HG03378 (cell line): ENCODE measurements around the gene LINC00237.

Source experiments
- ATAC-seq: cut with Tn5 transposase; IDR thresholded peaks from one replicate; pipeline ENCODE4 v1.9.1; 2021; ENCODE audit warnings: mild to moderate bottlenecking, moderate library complexity; ENCODE audit not compliant: unreplicated experiment

Gene LINC00237

GRCh38 chr20:21106171-21107017 is at the start of gene LINC00237:
Gene LINC00237 (minus strand): TSS chr20:21106358.
- ATAC-seq, result no peak

GRCh38 chr20:21155268-21155667 is 49.1 kb upstream of the LINC00237 start:
- no peak for ATAC-seq

DNA sequence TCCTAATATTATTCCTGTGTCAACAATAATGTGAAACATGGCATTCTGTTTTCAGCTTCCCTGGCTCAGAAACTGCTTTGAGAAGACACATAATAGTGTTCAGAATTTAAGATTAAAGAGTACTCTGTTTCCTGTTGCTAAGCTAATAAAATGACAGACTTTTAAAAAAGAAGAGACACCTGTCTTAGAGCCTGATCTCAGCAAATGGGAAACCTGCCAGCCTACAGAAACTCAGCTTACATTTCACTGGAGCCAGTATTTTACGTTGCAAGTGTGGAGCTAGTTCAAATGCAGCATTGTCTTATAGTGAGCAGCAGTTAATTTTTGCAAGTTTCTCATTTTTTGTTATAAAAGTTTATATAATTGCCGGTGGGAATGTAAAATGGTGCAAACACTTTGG is 48.5 kb upstream of the LINC00237 start:
- ATAC-seq, result no peak

GRCh38 chr20:21151791-21152190 is 45.6 kb upstream of the LINC00237 start:
- no peak for ATAC-seq

DNA sequence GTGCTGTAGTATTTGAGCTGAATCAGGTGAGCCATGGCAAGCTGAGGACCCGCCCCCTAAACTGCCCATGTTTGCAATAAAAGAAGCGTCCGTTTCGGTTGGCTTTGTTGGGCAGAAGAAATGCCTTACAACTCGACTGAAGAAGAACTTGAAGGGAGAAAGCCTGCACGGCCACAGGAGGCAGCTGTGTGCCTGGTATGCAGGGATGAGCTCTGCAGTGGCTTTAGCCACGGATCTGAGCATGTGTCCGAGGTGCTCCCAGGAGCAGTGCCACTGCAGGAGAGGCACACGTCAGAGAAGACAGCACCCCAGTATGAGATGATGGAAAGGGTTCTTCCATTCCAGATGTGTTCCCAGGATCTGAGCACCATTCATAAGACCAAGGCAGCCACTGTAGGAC is 43.2 kb upstream of the LINC00237 start:
- no peak for ATAC-seq

GRCh38 chr20:21147593-21147992 is 41.4 kb upstream of the LINC00237 start:
- no peak for ATAC-seq

- ATAC-seq, result no peak
These were observed 40.1 kb upstream of the LINC00237 start for GRCh38 chr20:21146215-21146614.

DNA sequence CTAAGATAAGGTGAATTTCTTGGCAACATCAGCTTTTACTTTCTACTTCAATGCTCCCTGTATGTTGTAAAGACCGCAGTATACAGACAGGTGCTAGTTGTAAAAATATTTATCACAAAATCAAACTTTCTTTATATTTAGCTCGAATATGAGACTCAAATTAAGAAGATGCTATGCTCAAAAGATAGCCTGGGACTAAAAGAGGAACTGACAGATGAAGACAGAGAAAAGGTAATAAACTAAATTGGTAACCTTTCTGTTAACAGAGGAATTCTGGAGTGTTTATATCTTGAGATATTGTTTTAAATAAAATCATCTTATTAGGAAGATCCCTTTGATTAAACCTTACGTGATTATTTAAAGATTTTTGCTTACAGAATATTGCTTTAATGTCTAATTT is 39.3 kb upstream of the LINC00237 start:
- no peak for ATAC-seq

- ATAC-seq, result no peak
These were observed 37.2 kb upstream of the LINC00237 start for GRCh38 chr20:21143194-21143890.

GRCh38 chr20:21141825-21142224 is 35.7 kb upstream of the LINC00237 start:
- ATAC-seq, result no peak

GRCh38 chr20:21139881-21140566 is 33.9 kb upstream of the LINC00237 start:
- ATAC-seq, result no peak

GRCh38 chr20:21137078-21137477 is 30.9 kb upstream of the LINC00237 start:
- no peak for ATAC-seq

- no peak for ATAC-seq
These were observed 30.0 kb upstream of the LINC00237 start for GRCh38 chr20:21136015-21136732.

DNA sequence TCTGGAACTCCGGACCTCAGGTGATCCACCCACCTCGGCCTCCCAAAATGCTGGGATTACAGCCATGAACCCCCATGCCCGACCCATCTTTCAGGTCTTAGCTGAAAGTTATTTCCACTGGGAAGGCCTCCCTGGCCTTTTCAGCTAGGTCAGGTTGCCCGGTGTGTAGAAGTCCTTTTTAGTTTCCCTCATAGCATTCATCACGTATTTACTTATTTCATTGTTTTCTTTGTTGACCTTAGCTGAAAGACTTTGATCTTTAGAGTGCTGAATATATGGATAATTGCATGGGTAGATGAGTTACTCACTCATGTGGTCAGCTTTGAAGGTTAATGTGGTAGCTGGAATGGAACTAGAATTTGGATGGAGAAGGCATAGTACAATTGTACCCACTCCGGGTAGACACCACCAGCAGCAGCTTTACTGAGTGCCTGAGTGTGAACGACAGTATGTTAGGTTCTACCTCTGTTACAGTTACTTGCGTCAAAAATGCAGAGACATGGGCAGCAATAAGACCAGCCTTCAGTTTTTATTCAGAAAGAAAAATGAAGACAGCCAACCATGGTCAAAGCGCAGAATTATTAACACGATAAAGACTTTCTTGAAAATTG is 28.8 kb upstream of the LINC00237 start:
- no peak for ATAC-seq

DNA sequence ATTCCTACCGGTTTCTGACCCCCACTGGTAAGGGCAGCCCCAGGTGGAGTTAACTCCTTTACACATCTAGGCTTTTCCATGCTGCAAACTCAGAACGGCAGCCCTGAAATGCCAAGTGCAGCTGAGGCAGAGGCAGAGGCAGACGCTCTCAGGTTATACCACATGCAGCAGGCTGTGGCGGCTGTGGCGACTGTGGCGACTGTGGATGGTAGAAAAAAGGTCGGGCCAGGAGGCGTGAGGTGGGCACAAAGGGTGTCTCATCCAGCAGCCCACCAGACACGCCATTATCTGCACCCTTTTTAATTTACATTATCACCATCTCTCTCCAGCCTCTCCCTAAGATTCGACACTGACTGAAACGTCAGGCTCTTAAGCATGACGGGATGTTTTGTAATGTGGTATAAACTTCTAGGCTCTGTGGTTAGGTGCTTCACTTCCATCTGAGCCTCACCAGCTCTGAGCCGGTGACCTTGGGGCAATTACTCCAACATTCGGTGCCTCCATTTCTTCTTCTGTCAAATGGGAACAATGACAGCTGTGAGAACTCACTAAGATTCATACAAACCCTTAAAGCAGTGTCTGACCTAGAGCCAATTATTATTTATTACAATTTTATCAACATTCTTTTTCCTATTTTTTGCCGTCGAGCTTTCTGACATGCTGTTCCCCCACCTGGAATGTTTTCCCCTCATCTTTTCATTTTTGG is 27.9 kb upstream of the LINC00237 start:
- no peak for ATAC-seq

GRCh38 chr20:21133404-21133803 is 27.2 kb upstream of the LINC00237 start:
- no peak for ATAC-seq

GRCh38 chr20:21129861-21130260 is 23.7 kb upstream of the LINC00237 start:
- no peak for ATAC-seq

- ATAC-seq, result no peak
These were observed 21.2 kb upstream of the LINC00237 start for GRCh38 chr20:21127201-21127981.

- no peak for ATAC-seq
These were observed 20.4 kb upstream of the LINC00237 start for GRCh38 chr20:21126581-21126870.
